OCI-M1 (cell line): ENCODE results near the gene ADD1.

Experiments used
- DNase-seq: peaks from one replicate; lab custom pipeline; 2025; lab: John Stamatoyannopoulos, UW

The ADD1 gene

DNA sequence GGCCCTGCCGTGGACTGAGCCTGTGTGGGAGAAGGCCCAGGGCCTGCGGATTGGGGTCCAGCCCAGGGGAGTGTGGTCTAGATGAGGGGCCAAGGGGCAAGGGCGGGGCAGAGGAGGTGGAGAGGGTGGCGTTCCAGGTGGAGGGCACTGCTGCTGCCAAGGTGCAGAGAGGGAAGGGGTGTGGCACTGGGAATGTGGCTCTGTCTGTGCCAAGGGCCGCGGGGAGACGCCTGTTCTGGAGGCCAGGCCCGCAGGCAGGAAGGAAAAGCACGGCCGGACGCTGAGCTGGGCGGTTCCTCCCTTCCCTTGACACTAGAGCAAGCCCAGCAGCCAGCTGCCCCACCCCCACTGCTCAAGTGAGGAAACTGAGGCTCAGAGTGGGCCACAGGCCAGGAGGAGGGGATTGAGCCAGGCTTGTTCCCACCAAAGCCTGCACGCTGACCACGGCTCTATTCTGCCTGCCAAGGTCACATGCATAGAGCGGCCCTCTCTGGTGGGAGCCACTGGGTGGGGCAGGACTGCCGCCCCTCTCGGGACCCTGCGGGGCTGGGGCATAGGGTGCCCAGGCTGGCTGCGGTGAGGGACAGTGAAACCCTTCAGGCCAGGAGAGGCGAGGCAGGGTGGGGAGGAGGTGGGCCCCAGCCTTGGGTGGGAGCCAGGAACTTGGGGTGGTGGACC lies 37.8 kb upstream of the ADD1 start:
- DNase-seq, result no peak

GRCh38 chr4:2806390-2807355 lies 37.0 kb upstream of the ADD1 start:
- DNase-seq, result no peak

DNA sequence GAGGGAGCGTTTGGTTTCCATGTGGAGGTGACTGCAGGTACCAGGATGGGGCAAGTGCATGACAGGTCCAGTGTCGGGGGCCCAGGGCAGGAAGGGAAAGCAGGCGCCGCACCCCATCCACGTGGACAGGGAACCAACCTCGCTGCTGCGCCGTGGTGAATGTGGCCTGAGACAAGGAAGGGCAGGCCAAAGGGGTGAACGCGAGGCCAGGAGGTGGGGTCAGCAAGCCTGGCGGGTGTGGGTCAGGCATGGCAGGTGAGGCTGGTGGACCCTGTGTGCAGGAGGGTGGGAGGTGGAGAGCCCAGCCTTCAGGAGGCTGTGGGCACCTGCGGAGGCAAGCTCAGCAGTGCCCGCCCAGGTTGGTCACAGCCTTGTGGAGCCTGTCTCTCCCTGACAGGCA lies 36.1 kb upstream of the ADD1 start:
- no peak for DNase-seq

DNA sequence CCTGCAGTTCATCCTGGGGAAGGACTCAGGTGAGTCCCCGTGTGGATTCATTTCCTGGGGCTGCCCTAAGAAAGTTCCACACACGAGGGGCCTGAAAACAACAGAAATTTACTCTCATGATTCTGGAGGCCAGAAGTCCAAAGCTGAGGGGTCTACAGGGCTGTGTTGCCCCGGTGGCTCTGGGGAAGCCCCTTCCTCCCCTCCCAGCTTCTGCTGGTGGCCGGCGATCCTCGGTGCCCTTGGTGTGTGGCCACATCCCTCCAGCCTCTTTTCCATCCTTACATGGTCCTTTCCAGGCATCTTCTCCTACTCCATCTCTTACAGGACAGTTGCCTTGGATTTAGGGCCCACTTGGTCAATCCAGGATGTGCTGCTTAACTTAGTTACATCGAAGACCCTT lies 35.6 kb upstream of the ADD1 start:
- DNase-seq, result no peak

DNA sequence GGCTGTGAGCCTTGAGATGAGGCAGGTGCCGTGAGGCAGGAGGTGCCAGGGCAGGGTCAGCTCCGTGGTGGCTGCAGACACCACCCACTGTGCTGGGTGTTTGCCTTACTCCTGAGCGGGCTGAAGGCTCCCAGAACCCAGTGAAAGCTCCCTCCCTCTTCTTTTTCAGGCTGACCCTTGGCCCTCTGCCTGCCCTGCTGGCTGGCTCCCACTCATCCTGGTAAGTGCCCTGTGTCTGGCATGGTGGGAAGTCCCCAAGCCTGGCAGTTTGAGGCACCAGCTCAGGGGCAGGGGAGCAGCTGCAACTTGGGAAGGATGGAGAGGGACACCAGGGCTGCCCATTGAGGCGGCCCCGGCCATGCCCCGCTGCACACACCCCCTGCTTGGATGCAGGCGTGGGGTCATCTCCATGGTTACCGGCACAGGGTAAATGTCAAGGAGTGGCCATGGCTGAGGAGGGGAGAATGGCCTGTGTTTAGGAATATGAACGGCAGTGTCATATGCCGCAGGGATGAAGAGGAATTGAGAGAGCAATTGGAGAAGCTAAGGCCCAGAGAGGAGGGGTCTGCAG lies 33.9 kb upstream of the ADD1 start:
- DNase-seq, result no peak

DNA sequence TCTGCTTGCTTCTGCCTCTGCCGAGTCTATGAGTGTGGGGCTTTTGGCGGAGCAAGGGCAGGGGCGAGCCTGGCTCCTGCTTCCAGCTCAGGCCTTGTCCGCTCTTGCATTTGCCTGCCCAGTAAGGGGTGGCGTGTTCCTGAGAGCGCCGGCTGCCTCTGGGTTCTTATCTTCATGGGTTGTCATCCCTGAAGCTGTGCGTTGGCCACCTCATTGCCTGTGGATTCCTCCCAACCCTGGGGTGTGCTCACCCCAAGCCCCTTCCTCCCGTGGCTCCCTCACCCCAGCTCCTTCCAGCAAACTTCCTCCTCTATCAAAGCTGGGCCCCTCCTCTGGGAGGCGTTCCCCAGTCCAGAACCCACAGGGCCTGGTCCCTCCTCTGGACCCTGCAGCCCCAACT lies 33.3 kb upstream of the ADD1 start:
- no peak for DNase-seq

DNA sequence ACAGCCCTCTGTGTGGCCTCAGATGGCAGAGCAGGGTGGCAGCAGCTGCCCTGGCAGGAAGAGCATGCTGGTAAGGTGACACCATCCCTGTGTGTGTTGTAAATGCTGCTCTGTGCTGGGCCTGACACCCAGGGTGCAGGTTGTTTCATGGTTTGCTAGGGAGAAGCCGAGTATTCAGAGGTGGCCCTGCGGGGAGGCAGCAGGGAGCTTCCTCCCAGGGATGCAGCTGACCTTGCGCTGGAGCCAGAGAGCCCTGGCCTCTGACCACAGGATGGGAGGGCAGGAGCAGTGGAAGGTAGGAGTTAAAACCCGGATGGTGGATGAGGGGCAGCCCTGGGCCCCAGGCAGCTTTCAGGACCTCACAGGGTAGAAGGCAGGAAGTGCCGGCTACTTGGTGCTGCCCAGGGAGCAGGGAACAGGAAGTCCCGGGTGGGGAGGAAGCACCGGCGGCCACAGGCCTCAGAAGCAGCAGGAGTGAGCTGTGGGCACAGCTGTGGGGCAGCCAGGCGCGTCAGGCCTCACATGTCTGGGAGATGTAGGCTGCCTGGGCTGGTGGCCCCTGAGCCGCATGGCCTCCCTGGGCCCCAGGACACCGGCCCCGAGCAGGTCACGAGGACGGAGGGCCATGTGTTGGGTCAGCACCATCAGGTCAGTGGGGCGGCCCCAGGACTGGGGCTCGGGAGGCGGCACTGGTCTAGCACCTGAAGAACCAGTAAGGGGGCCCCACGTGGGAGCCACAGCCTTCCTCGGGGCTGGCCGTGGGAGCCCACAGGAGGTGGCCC lies 31.6 kb upstream of the ADD1 start:
- peak; percentile 91 for DNase-seq

DNA sequence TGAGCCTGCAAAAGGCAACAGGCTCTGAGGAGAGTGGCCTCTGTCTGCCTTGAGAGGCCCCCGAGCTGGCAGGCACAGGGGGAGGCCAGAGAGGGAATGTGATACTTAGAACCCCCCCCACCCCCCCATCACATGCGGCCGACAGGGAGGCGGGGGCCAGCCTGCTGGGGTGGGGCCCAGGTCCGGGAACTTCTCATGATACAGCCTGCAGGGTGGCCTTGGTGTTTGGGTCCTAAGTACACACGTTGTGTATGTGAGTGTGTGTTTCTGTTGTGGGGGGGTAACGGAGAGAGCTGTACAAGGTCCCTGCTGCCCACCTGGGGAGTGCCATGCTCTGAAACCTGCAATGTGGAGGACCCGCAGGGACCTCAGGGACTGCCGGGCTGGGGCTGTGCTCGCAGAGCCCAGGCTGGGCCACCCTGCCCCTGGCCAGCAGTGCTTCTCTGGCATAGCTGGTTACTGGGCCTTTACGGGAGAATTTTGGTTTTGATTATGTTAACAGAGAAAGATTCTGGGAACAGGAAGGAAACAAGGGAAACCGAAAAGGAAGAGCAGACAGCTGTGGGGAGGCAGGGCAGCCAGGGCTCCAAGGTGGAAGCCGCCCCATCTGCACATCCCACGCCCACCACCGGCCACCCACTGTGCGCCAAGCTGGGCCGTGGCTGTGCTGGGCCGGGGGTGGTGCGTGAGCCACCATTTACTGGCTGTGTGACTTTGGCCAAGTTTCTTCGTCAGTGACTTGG lies 30.9 kb upstream of the ADD1 start:
- DNase-seq, result peak; percentile 45

GRCh38 chr4:2813446-2814405 lies 29.9 kb upstream of the ADD1 start:
- DNase-seq, result no peak

DNA sequence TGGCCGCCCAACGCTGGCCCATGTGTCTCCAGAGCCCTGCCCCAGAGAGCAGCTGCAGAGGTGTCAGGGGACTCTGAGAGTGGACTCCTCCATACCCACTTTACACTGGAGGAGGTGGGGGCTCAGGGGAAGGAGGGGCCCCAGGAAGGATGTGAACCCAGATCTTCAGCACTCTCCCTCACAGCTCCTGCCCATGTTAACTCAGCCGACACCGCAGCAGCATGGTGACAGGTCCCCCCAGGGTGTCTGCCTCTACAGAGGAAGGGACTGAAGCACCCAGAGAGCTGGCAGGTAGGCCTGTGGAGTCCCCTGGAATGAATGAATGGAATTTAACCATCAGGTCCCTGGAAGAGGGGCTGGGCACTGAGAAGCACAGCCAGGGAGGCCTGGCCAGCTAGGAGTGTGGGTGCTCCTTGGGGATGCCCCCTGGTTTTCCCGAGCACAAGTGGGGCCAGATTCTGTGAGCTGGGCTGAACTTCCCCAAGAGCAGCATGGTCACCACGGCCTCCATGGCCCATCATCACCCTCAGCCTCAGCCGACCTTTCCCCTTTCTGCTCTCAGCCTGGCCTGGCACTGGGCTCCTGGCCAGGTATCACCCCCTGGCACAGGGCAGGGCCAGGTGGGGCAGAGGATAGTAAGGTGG lies 28.9 kb upstream of the ADD1 start:
- no peak for DNase-seq

- peak; percentile 70 for DNase-seq
These were observed 27.2 kb upstream of the ADD1 start for GRCh38 chr4:2816401-2816954.

GRCh38 chr4:2817137-2817536 lies 26.5 kb upstream of the ADD1 start:
- DNase-seq, result no peak

GRCh38 chr4:2817701-2818350 lies 25.8 kb upstream of the ADD1 start:
- no peak for DNase-seq

DNA sequence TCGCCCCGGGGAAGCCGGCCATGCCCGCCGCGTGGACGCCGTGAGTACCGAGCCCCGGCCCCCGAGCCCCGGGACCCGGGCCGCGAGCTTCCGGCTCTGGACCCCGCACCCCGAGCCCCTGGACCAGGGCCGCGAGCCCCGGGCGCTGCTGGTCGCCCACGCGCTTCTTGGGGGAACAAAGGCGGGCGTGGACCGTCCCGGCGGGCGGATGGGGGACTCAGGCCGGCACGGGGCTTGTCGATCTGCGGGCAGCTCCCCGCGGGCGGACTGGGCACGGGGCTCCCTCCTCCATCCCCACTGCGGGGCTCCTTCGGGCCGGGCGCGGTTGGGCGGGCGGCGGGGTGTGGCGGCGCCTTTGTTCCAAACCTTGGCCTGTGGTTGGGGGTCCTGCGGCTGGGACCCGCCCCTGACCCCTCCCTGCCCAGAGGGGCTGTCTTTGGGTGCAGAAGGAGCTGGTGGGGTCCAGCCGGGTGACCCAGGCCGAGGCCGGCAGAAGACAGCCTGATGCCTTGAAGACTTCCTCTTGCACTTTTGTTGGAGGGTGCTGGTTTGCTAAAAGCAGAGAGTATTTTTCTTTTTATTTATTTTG lies 25.2 kb upstream of the ADD1 start:
- DNase-seq, result no peak

DNA sequence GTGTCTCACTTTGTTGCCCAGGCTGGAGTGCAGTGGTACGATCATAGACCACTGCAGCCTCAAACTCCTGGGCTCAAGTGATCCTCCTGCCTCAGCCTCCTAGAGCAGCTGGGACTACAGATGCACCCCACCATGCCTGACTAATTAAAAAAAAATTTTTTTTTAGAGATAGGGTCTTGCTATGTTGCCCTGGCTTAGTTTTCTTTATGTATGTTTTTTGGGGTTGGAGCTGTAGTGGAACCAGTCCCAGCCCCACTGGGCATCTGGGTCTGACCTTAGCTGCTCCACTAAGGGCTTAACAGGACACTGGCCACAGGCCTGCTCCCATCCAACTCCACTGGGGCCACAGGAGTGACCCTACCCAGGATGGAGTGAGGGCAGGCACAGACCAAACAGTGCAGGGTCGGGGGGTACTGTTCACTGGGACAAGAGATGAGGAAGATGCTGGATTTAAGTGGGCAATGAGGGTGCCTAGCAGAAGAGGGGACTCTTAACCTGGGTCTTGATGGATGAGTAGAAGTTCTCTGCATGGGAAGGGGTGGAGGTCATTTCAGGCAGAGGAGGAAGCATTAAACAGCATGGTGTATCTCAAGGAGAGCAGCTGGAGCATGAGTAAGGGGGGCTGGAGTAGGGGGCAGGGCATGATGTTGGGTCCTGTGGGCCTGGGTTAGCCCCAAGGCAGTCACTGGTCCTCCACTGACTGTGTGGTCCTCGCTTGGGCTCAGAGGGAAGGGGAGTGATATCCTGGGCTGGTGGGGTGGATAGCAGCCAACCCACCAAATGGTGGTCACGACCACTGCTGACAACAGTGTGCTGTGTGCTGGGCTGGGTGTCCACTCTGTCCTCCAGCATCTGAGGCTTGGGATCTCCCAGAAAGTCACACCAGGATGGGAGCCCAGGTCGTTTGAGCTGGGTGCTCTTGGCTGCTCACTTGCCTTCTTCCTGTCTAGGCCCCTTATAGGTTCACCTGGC lies 24.1 kb upstream of the ADD1 start:
- no peak for DNase-seq

- DNase-seq, result no peak
These were observed 23.2 kb upstream of the ADD1 start for GRCh38 chr4:2820216-2820982.
